Dedifferentiated amniotic fluid mesenchymal stem cell (primary cell): ENCODE measurements around the gene GAPT.

Source experiments
- DNase-seq: peaks from one replicate; pipeline ENCODE4 v3.0.0-alpha.2; 2016; ENCODE audit errors: extremely low spot score

The GAPT gene

GRCh38 chr5:58460732-58461286 is 30.4 kb upstream of the GAPT start:
- DNase-seq: peak; percentile 84

DNA sequence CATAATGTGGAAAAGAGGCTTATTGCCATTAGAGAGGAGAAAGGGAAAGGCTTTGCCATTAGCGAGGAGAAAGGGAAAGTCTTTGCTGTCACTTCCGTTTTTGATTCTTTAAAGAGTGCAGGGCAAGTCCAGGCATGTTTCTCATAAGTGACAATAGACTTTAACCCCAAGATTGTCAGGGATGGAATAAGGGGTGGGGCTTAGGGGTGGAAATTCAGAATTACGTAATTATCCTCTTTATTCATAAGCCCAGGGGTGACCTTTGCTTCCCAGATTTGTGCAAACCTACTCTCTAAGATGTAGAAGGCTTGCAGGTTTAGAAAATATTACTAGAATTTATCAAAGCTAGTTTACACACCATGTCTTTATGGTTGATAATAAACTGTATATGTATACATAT is 29.1 kb upstream of the GAPT start:
- DNase-seq: no peak

DNA sequence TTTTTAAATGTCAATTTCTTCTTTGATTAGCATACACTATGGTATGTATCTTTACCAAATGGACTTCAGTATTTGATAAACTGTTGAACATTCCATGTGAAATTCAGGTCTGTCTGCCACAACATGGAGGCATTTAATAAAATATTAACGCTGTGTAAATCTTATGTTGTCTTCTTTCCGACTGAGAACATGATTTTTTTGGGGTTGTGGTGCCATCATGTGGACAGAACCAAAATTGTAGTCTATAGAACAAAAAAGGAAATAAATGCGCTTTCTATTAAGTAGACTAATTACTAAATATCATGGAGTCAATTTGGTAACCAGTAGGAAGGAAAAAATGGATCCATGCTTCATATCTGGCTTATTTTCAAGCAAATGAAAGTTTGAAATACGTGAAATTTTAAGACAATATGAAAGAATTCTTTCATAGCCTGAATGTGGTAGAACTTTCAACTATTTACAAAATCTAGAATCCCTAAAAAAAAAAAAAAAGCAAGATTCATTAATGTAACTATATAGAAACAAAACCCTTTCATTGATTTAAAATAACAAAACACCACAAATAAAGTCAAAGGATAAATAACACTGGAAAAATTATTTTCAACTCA is 28.5 kb upstream of the GAPT start:
- DNase-seq: peak; percentile 73

DNA sequence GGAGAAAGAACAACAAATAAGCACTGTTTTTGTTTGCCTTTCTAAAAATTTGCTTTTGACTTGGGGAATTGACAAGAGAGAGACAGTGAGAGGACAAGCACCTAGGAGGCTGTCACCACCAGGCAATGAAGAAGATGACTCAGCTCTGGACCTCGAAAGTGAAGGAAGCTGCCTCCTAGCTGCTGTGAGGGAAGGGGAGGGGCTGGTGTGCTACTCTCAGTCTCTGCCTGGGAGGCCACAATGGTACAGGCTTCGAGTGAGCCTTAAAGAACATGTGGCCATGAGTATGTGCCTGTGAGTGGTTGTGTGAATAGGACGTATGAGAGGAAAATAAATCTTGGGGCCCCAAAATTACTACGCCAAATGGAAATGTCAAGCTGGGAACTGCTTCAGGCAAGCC is 24.3 kb upstream of the GAPT start:
- DNase-seq: no peak

GRCh38 chr5:58469896-58470295 is 21.3 kb upstream of the GAPT start:
- DNase-seq: no peak

GRCh38 chr5:58475404-58475803 is 15.8 kb upstream of the GAPT start:
- DNase-seq: no peak

- no peak for DNase-seq
These were observed 13.4 kb upstream of the GAPT start for GRCh38 chr5:58477760-58478376.

- no peak for DNase-seq
These were observed 10.1 kb upstream of the GAPT start for GRCh38 chr5:58481066-58481676.

GRCh38 chr5:58481828-58482227 is 9.4 kb upstream of the GAPT start:
- no peak for DNase-seq

- DNase-seq: no peak
These were observed 8.7 kb upstream of the GAPT start for GRCh38 chr5:58482536-58482935.

DNA sequence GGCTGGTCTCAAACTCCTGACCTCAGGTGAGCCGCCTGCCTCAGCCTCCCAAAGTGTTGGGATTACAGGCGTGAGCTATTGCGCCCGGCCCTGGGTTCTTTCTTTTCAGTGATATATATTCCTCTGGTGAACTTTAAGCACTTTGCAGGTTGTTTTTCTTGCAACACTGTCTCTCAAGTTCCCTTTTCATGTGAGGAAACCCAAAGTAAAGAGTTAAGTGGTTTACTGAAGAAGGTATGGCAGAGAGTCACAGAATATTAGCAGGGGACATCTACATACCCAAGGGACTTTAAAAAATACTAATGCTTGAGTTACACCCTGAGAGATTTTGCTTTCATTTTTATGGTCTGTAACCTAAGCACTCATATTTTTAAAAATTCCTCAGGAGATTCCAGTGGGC is 6.7 kb upstream of the GAPT start:
- no peak for DNase-seq

DNA sequence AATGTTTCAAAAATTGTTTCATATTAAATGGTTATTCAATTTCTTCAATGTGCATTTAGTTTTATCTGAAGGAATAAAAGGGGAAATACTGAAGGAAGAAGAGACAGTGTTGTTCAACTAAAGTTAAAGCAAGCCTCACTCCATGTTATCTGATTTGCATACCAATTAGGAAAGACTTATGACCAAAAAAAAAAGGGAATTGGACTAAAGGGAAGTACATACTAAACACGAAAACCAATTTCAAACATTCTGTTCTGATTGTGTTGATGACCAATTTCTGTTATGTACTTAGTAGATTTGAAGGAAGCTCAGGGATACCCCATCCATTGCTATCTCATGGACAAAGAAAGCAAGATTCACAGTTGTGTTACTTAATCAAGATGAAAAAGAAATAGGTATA is 4.9 kb upstream of the GAPT start:
- DNase-seq: no peak

DNA sequence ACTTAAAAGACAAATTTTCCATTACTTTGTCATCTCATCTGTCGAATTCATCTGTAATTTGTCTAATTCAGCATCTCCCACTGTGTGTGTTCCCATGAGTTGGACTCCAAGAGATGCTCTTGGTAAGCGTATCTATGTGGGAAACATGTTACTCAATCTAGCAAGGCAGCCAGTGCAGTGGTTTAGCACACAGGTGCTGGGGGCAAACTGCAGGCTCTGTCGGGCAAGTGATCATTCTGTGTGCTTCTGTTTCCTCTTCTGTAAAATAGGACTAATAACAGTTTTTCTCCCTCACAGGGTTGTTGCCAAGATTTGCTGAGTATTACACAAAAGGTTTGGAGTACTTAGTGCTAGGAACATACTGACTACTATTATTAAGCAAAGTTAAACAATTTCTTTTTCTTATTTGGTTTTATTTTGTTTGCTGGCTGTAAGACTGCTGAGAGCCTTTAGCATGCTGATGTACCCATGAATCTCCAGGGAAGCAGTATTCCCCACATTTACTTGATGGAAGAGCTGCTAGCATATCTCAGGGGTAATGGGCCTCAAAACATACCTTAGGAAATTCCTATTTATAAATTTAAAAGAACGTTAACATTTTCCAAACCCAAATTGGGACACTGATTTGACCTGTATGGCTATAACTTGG is 709 bp upstream of the GAPT start:
- DNase-seq: no peak

- no peak for DNase-seq
These were observed 1.9 kb downstream of the GAPT start for GRCh38 chr5:58493141-58493540.

DNA sequence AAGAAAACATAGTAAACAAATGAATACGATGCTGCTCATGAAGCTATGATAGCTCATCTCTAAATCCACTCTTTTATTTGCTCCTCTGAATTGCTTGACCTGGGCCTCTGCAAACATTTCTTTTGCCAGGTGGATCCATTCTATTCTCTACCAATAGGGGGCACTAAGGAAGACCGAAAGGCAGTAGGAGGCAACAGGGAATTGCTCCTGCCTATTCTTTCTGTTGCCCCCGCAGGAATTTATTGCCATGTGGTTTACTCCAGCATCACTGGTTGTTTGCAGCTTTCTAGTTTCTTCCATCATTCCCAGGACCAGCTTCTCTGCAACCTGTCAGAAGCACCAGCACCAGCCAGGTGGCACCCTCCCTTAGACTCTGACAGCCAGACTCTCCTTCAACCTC is 5.3 kb downstream of the GAPT start:
- DNase-seq: no peak

- DNase-seq: no peak
These were observed 6.2 kb downstream of the GAPT start for GRCh38 chr5:58497386-58497785.

GRCh38 chr5:58497921-58498320 is 6.7 kb downstream of the GAPT start:
- no peak for DNase-seq

DNA sequence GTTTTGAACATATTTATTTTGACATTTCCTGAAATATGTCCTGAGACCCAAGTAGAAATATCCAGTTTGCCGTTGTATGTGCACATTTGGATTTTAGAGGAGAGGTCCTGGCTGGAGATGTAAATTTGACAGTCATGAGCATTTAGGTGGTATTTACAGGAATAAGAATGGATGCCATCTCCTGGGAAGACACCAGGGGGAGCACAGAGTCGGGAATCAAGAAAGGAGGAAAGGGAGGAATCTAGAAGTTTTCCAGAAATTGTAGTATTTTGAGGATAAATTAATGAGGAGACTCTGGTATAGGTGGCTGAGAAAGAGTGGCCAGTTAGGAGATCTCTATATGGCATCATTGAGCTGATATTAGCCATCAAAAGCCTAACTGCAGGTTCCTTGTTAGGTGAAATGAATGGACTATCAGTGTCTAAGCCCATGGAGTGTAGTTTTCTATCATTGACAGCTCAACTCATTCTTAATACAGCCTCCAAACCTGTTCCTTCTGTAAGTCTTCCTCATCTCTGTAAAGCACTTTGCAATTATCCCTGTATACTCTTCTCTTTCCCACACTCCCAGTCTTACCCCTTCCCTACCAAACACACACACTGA is 7.2 kb downstream of the GAPT start:
- DNase-seq: peak; percentile 44

GRCh38 chr5:58499231-58499630 is 8.0 kb downstream of the GAPT start:
- DNase-seq: no peak

GRCh38 chr5:58499941-58500340 is 8.7 kb downstream of the GAPT start:
- no peak for DNase-seq

GRCh38 chr5:58501778-58502417 is 10.7 kb downstream of the GAPT start:
- no peak for DNase-seq
